ENCODE results near the gene TRPV6.

TRPV6 gene

GRCh38 chr7:142930126-142930730 lies 44.7 kb upstream of the TRPV6 start:
- no peak for DNase-seq
- no peaks in the 10 kb centered on the region for H3K27me3 ChIP-seq (replicated peaks)
- in situ Hi-C loops (cut with HindIII; ENCODE audit: low pct_ligation_motif_present, low sequenced_read_pairs): no loop called here
- H3K36me3 ChIP-seq (replicated peaks): no peaks in the 10 kb centered on the region
- no peak for TF ChIP-seq CTCF (IDR thresholded peaks at IDR 0.05; ENCODE audit: low read depth, low read length, missing control alignments)
- no peak overlapping the region for H3K27ac ChIP-seq
- no peak overlapping the region for H3K4me3 ChIP-seq (ENCODE audit: low read depth, low read length)

GRCh38 chr7:142927949-142928348 lies 42.4 kb upstream of the TRPV6 start:
- DNase-seq: no peak
- no peaks in the 10 kb centered on the region for H3K27me3 ChIP-seq (replicated peaks)
- H3K4me3 ChIP-seq (ENCODE audit: low read depth, low read length): no peak overlapping the region
- no peaks in the 10 kb centered on the region for H3K36me3 ChIP-seq (replicated peaks)
- H3K27ac ChIP-seq: no peak overlapping the region
- TF ChIP-seq CTCF (IDR thresholded peaks at IDR 0.05; ENCODE audit: low read depth, low read length, missing control alignments): no peak
- in situ Hi-C loops (cut with HindIII; ENCODE audit: low pct_ligation_motif_present, low sequenced_read_pairs): no loop called here

GRCh38 chr7:142927085-142927745 lies 41.7 kb upstream of the TRPV6 start:
- in situ Hi-C loops (cut with HindIII; ENCODE audit: low pct_ligation_motif_present, low sequenced_read_pairs): no loop called here
- DNase-seq: no peak
- TF ChIP-seq CTCF (IDR thresholded peaks at IDR 0.05; ENCODE audit: low read depth, low read length, missing control alignments): no peak
- no peaks in the 10 kb centered on the region for H3K36me3 ChIP-seq (replicated peaks)
- H3K27me3 ChIP-seq (replicated peaks): no peaks in the 10 kb centered on the region
- no peak overlapping the region for H3K4me3 ChIP-seq (ENCODE audit: low read depth, low read length)
- H3K27ac ChIP-seq: no peak overlapping the region

GRCh38 chr7:142925413-142925812 lies 39.9 kb upstream of the TRPV6 start:
- DNase-seq: no peak
- in situ Hi-C loops (cut with HindIII; ENCODE audit: low pct_ligation_motif_present, low sequenced_read_pairs): no loop called here

GRCh38 chr7:142923391-142923790 lies 37.8 kb upstream of the TRPV6 start:
- H3K4me3 ChIP-seq (ENCODE audit: low read depth, low read length): no peak overlapping the region
- no peaks in the 10 kb centered on the region for H3K36me3 ChIP-seq (replicated peaks)
- no peak for TF ChIP-seq CTCF (IDR thresholded peaks at IDR 0.05; ENCODE audit: low read depth, low read length, missing control alignments)
- no peak for DNase-seq
- H3K27me3 ChIP-seq (replicated peaks): no peaks in the 10 kb centered on the region
- in situ Hi-C loops (cut with HindIII; ENCODE audit: low pct_ligation_motif_present, low sequenced_read_pairs): no loop called here
- H3K27ac ChIP-seq: no peak overlapping the region

More at GRCh38 chr7:142925413-142925812, 39.9 kb upstream of the TRPV6 start:
- H3K27ac ChIP-seq: no peak overlapping the region
- no peaks in the 10 kb centered on the region for H3K27me3 ChIP-seq (replicated peaks)
- TF ChIP-seq CTCF (IDR thresholded peaks at IDR 0.05; ENCODE audit: low read depth, low read length, missing control alignments): no peak
- H3K36me3 ChIP-seq (replicated peaks): no peaks in the 10 kb centered on the region
- no peak overlapping the region for H3K4me3 ChIP-seq (ENCODE audit: low read depth, low read length)
